ENCODE measurements around the gene CALR. TPM values are rescaled to one million over a fixed set of nuclear protein-coding genes. Genes with fewer than 3 reads are reported as not detected.

CALR gene
- total and polyA plus RNA-seq, 2 donors (not counting 3 experiments of a cell fraction or from before 2014, with no cell fraction given) = 1,135 to 1,636 TPM

GRCh38 chr19:12974301-12975220, 36.2 kb downstream of the CALR start:
- Histone ChIP-seq H3K4me3 (replicated peaks in 1 of 3; ENCODE audit: insufficient read depth in 1 of 3, low read depth in 1 of 3, low read length in 3 of 3) (no peak overlapping the region), H3K9ac (replicated peaks; ENCODE audit: extremely low read depth, insufficient read depth, low read length) (no peak overlapping the region), H3K27me3 (ENCODE audit: control insufficient read depth in 2 of 2, insufficient read depth in 2 of 2, low read length in 2 of 2) (no peaks in the 10 kb centered on the region), H3K4me1 (ENCODE audit: control insufficient read depth, extremely low read depth, insufficient read depth, low read length) (no peaks in the 10 kb centered on the region), H3K79me2 (ENCODE audit: control insufficient read depth, insufficient read depth, low read length) (no peaks in the 10 kb centered on the region), H4K20me1 (replicated peaks; ENCODE audit: control insufficient read depth, extremely low read depth, insufficient read depth, low read length) (no peaks in the 10 kb centered on the region), H3K27ac (ENCODE audit: insufficient read depth, low read depth, low read length) (no peak overlapping the region), H3K4me2 (ENCODE audit: insufficient read depth, low read length) (no peak overlapping the region), H2AFZ (ENCODE audit: low read depth, low read length) (no peak overlapping the region), H3K9me3 (replicated peaks; ENCODE audit: control insufficient read depth, insufficient read depth, low read length) (no peaks in the 10 kb centered on the region), H3K9me1 (replicated peaks; ENCODE audit: control insufficient read depth, extremely low read depth, insufficient read depth, low read length) (no peaks in the 10 kb centered on the region), H3K36me3 (ENCODE audit: control insufficient read depth in 2 of 2, extremely low read depth in 1 of 2, insufficient read depth in 2 of 2, low read length in 2 of 2) (no peaks in the 10 kb centered on the region)
- FAIRE-seq = no peak
- no TSS peak for BruUV-seq (replicated peaks)
- TF ChIP-seq MAX (IDR thresholded peaks at IDR 0.05; ENCODE audit: insufficient read depth, insufficient read length) (no peak), POLR2A (IDR thresholded peaks at IDR 0.05; ENCODE audit: low read depth, low read length) (no peak), MYC (IDR thresholded peaks at IDR 0.05; ENCODE audit: low read depth, low read length) (no peak), POLR2AphosphoS5 (IDR thresholded peaks at IDR 0.05; ENCODE audit: insufficient read depth, low read depth, low read length) (no peak), JUN (IDR thresholded peaks at IDR 0.05; ENCODE audit: borderline replicate concordance, insufficient read depth, insufficient read length, low read depth) (no peak), GATA2 (IDR thresholded peaks at IDR 0.05; ENCODE audit: insufficient read depth, insufficient read length, low read depth, low read length) (no peak), FOS (IDR thresholded peaks at IDR 0.05; ENCODE audit: borderline replicate concordance, insufficient read depth, low read length) (no peak), EZH2 (IDR thresholded peaks at IDR 0.05; ENCODE audit: borderline replicate concordance, low read depth, low read length, severe bottlenecking) (no peak)
- TF ChIP-seq, protein P1, sequence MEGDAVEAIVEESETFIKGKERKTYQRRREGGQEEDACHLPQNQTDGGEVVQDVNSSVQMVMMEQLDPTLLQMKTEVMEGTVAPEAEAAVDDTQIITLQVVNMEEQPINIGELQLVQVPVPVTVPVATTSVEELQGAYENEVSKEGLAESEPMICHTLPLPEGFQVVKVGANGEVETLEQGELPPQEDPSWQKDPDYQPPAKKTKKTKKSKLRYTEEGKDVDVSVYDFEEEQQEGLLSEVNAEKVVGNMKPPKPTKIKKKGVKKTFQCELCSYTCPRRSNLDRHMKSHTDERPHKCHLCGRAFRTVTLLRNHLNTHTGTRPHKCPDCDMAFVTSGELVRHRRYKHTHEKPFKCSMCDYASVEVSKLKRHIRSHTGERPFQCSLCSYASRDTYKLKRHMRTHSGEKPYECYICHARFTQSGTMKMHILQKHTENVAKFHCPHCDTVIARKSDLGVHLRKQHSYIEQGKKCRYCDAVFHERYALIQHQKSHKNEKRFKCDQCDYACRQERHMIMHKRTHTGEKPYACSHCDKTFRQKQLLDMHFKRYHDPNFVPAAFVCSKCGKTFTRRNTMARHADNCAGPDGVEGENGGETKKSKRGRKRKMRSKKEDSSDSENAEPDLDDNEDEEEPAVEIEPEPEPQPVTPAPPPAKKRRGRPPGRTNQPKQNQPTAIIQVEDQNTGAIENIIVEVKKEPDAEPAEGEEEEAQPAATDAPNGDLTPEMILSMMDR (IDR thresholded peaks at IDR 0.05; ENCODE audit: extremely low read depth in 1 of 2, insufficient read depth in 1 of 2, low read depth in 1 of 2, low read length in 2 of 2) = no peak
- DNase-seq (ENCODE audit: low read depth, low spot score) = no peak
- CTCF ChIA-PET = interaction anchor here (0.9 to 13.4 kb wide), 4 partner anchors 8 to 119 kb away, joined by 3 to 543 read pairs (median 60); no protein-coding TSS in a partner anchor
- intact Hi-C loops (cut with micrococcal nuclease) = loop anchor here (5.0 kb wide), 1 partner anchor 178 kb away; the partner anchor contains the start of genes IER2 and STX10
- dilution Hi-C loops (cut with MboI; ENCODE audit: extremely low pct_ligation_motif_present, low sequenced_read_pairs) = no loop called here
- POLR2A ChIA-PET = no interaction called here

Data from endothelial cell of umbilical vein (primary cell).